Measurements from ENCODE around the gene RCSD1.

- no peak for TF ChIP-seq ISL1 (CRISPR knock-in tag; IDR thresholded peaks at IDR 0.05)
- TF ChIP-seq PATZ1 (CRISPR knock-in tag; IDR thresholded peaks at IDR 0.05; ENCODE audit: borderline replicate concordance): no peak
- no peak for TF ChIP-seq RARB (CRISPR knock-in tag; IDR thresholded peaks at IDR 0.05)
- TF ChIP-seq BACH2 (CRISPR knock-in tag; IDR thresholded peaks at IDR 0.05; ENCODE audit: borderline replicate concordance): no peak
- no peak for TF ChIP-seq CREB5 (CRISPR knock-in tag; IDR thresholded peaks at IDR 0.05; ENCODE audit: low read depth)
- no peak for TF ChIP-seq POU6F1 (CRISPR knock-in tag; IDR thresholded peaks at IDR 0.05; ENCODE audit: borderline replicate concordance, low read depth)
- no peak for TF ChIP-seq TOX (CRISPR knock-in tag; IDR thresholded peaks at IDR 0.05; ENCODE audit: borderline replicate concordance)
- TF ChIP-seq ZNF70 (CRISPR knock-in tag; IDR thresholded peaks at IDR 0.05): no peak
Observed at GRCh38 chr1:167685844-167686243, 55.8 kb downstream of the RCSD1 start.

All from SK-N-SH treated with all-trans-retinoic acid at 6 μM for 48 hours (cell line).